Measurements from ENCODE around the gene TRIM15. TPM values are rescaled to one million over a fixed set of nuclear protein-coding genes. Genes with fewer than 3 reads are reported as not detected.

TRIM15 gene
- total RNA-seq, 4 donors from 2014 or later = not detected

GRCh38 chr6:30206152-30206551 is 42.8 kb downstream of the TRIM15 start:
- Histone ChIP-seq H3K36me3 (no peaks in the 10 kb centered on the region), H3K27ac (peak overlapping the region in 2 of 4 donors; percentile 78 to 81), H3K9me3 (no peaks in the 10 kb centered on the region), H3K4me1 (peaks cover 0 to 86% (median 31%) of the 10 kb centered on the region in 4 donors), H3K4me3 (no peak overlapping the region), H3K27me3 (no peaks in the 10 kb centered on the region)
- 66 to 79% methylated on average over 7 of the region's 7 CpGs for WGBS, 2 donors
- TF ChIP-seq POLR2A (IDR thresholded peaks at IDR 0.05) = no peak
- TF ChIP-seq, protein P1, sequence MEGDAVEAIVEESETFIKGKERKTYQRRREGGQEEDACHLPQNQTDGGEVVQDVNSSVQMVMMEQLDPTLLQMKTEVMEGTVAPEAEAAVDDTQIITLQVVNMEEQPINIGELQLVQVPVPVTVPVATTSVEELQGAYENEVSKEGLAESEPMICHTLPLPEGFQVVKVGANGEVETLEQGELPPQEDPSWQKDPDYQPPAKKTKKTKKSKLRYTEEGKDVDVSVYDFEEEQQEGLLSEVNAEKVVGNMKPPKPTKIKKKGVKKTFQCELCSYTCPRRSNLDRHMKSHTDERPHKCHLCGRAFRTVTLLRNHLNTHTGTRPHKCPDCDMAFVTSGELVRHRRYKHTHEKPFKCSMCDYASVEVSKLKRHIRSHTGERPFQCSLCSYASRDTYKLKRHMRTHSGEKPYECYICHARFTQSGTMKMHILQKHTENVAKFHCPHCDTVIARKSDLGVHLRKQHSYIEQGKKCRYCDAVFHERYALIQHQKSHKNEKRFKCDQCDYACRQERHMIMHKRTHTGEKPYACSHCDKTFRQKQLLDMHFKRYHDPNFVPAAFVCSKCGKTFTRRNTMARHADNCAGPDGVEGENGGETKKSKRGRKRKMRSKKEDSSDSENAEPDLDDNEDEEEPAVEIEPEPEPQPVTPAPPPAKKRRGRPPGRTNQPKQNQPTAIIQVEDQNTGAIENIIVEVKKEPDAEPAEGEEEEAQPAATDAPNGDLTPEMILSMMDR (IDR thresholded peaks at IDR 0.05) = no peak
- TF ChIP-seq EP300 (IDR thresholded peaks at IDR 0.05) = no peak
- DNase-seq (ENCODE audit: low spot score in 2 of 2) = no peak

- Histone ChIP-seq H3K36me3 (no peaks in the 10 kb centered on the region), H3K4me1 (peaks cover 2 to 86% (median 33%) of the 10 kb centered on the region in 4 donors), H3K4me3 (no peak overlapping the region), H3K9me3 (no peaks in the 10 kb centered on the region), H3K27ac (peak overlapping the region in 3 of 4 donors; percentile 36 to 81 (median 78)), H3K27me3 (no peaks in the 10 kb centered on the region)
- TF ChIP-seq, protein P1 (IDR thresholded peaks at IDR 0.05) = no peak
- TF ChIP-seq EP300 (IDR thresholded peaks at IDR 0.05) = peak in 1 of 2 donors; percentile 79
- TF ChIP-seq POLR2A (IDR thresholded peaks at IDR 0.05) = no peak
- DNase-seq (ENCODE audit: low spot score in 2 of 2) = peak in 1 of 2 donors; percentile 47
- WGBS, 2 donors = 46 to 47% methylated on average over 11 of the region's 11 CpGs
Observed at GRCh38 chr6:30206799-30207618, 43.7 kb downstream of the TRIM15 start.

- no peaks in the 10 kb centered on the region for H3K36me3 ChIP-seq
- 47 to 58% methylated on average over 4 of the region's 4 CpGs for WGBS, 2 donors
- peaks cover 6 to 85% (median 37%) of the 10 kb centered on the region in 4 donors for H3K4me1 ChIP-seq
- H3K27me3 ChIP-seq = no peaks in the 10 kb centered on the region
- peak in 1 of 2 donors; percentile 34 for DNase-seq (ENCODE audit: low spot score in 2 of 2)
- no peaks in the 10 kb centered on the region for H3K9me3 ChIP-seq
- H3K4me3 ChIP-seq = no peak overlapping the region
- H3K27ac ChIP-seq = peak overlapping the region in 3 of 4 donors; percentile 36 to 81 (median 49)
- TF ChIP-seq POLR2A (IDR thresholded peaks at IDR 0.05) (no peak), EP300 (IDR thresholded peaks at IDR 0.05) (no peak)
- TF ChIP-seq, protein P1 (IDR thresholded peaks at IDR 0.05) = no peak
Observed at GRCh38 chr6:30207619-30208295, 44.4 kb downstream of the TRIM15 start.

GRCh38 chr6:30211306-30211705 is 48.0 kb downstream of the TRIM15 start:
- Histone ChIP-seq H3K27me3 (no peaks in the 10 kb centered on the region), H3K4me1 (peaks cover 6 to 73% (median 32%) of the 10 kb centered on the region in 4 donors), H3K27ac (no peak overlapping the region), H3K36me3 (no peaks in the 10 kb centered on the region), H3K4me3 (no peak overlapping the region), H3K9me3 (no peaks in the 10 kb centered on the region)
- TF ChIP-seq, protein P1 (IDR thresholded peaks at IDR 0.05) = no peak
- TF ChIP-seq POLR2A (IDR thresholded peaks at IDR 0.05) = no peak
- no peak for TF ChIP-seq EP300 (IDR thresholded peaks at IDR 0.05)
- 45 to 51% methylated on average over 2 of the region's 2 CpGs for WGBS, 2 donors
- DNase-seq (ENCODE audit: low spot score in 2 of 2) = no peak

DNA sequence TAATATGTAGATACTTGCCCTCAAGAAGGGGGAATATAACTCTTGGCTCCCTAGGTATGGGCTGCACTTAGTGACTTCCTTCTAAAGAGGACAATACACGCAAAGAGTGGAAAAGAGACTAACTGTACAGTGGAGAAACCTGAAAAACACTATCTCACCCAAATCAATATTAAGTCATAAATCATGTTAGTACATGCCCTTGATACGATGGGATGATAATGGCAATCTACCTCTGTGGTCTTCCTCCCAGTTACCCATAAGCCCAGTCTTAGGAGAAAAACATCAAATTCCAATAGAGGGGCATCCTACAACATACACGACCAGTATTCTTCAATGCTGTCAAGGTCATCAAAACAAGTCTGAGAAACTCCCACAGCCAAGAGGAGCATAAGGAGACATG is 48.6 kb downstream of the TRIM15 start:
- Histone ChIP-seq H3K27me3 (no peaks in the 10 kb centered on the region), H3K9me3 (no peaks in the 10 kb centered on the region), H3K27ac (peak overlapping the region in 3 of 4 donors; percentile 90 to 99 (median 96)), H3K36me3 (no peaks in the 10 kb centered on the region), H3K4me1 (peaks cover 6 to 67% (median 29%) of the 10 kb centered on the region in 4 donors), H3K4me3 (peak overlapping the region in 3 of 4 donors; percentile 78 to 94 (median 90))
- TF ChIP-seq, protein P1 (IDR thresholded peaks at IDR 0.05) = no peak
- TF ChIP-seq EP300 (IDR thresholded peaks at IDR 0.05) (no peak), POLR2A (IDR thresholded peaks at IDR 0.05) (no peak)
- WGBS, 2 donors = 43 to 47% methylated on average over 3 of the region's 3 CpGs
- DNase-seq (ENCODE audit: low spot score in 2 of 2) = no peak

Data from tibial nerve (tissue), 4 donors.